HepG2 (cell line): ENCODE data around the gene ARSB. TPM values are rescaled to one million over a fixed set of nuclear protein-coding genes. Genes with fewer than 3 reads are reported as not detected.

Source experiments
- AHR ChIP-seq: IDR thresholded peaks from 2 replicates; pipeline ENCODE4 v1.6.1; 2018; ENCODE audit warnings: missing genetic modification reagents, missing compliant biosample characterization
- CENPX ChIP-seq: sonication (generic); formaldehyde crosslinking; IDR thresholded peaks from 2 replicates; pipeline ENCODE4 v1.9.0; 2021; ENCODE audit warnings: mild to moderate bottlenecking, missing genetic modification reagents, moderate library complexity
- CHCHD3 ChIP-seq: sonication (generic); formaldehyde crosslinking; IDR thresholded peaks from 2 replicates; pipeline ENCODE4 v1.8.0; 2022; ENCODE audit warnings: mild to moderate bottlenecking, missing genetic modification reagents, moderate library complexity
- CREB1 ChIP-seq, 2 experiments: fragments of 450-650 bp in 1 of 2; IDR thresholded peaks; 2 replicates each; pipeline ENCODE4 v1.6.1; 2016 to 2017; ENCODE audit warnings: control low read depth in 1 of 2, mild to moderate bottlenecking in 1 of 2, missing compliant biosample characterization in 1 of 2, missing genetic modification characterization in 1 of 2
- FOXA3 ChIP-seq: IDR thresholded peaks from 2 replicates; pipeline ENCODE4 v1.6.1; 2016; ENCODE audit warnings: missing genetic modification reagents, missing compliant biosample characterization
- HDAC2 ChIP-seq: sonication (generic); formaldehyde crosslinking; IDR thresholded peaks from 2 replicates; pipeline ENCODE4 v1.4.0; 2020; ENCODE audit warnings: missing genetic modification reagents
- IRX3 ChIP-seq: sonication (generic); formaldehyde crosslinking; IDR thresholded peaks from 2 replicates; pipeline ENCODE4 v1.8.1; 2023; ENCODE audit warnings: mild to moderate bottlenecking, low read depth, missing genetic modification reagents, borderline replicate concordance
- MAZ ChIP-seq, 2 experiments: sonication (generic) in 1 of 2; formaldehyde crosslinking in 1 of 2; IDR thresholded peaks; 2 replicates each; pipeline versions ENCODE4 v1.5.0 to v1.6.1; 2012 to 2020; ENCODE audit warnings: low read depth in 2 of 2, mild to moderate bottlenecking in 2 of 2, borderline replicate concordance in 1 of 2, improper control_type of control experiment in 1 of 2, low read length in 1 of 2, missing genetic modification reagents in 1 of 2, moderate library complexity in 1 of 2
- MED13 ChIP-seq: sonication (generic); formaldehyde crosslinking; IDR thresholded peaks from 2 replicates; pipeline ENCODE4 v1.5.0; 2020; ENCODE audit warnings: missing genetic modification reagents
- NFIB ChIP-seq: sonication (generic); formaldehyde crosslinking; IDR thresholded peaks from 2 replicates; pipeline ENCODE4 v1.9.0; 2021; ENCODE audit warnings: missing genetic modification reagents, mild to moderate bottlenecking, borderline replicate concordance
- NR1H2 ChIP-seq: sonication (generic); formaldehyde crosslinking; IDR thresholded peaks from 2 replicates; pipeline ENCODE4 v1.8.1; 2022; ENCODE audit warnings: low read depth, missing genetic modification reagents, borderline replicate concordance
- PAX8 ChIP-seq: sonication (generic); formaldehyde crosslinking; IDR thresholded peaks from 2 replicates; pipeline ENCODE4 v1.8.0; 2022; ENCODE audit warnings: mild to moderate bottlenecking, missing genetic modification reagents, borderline replicate concordance
- PHF8 ChIP-seq: sonication (generic); formaldehyde crosslinking; IDR thresholded peaks from 2 replicates; pipeline ENCODE4 v1.5.0; 2020; ENCODE audit warnings: missing genetic modification reagents
- RFXANK ChIP-seq: IDR thresholded peaks from 2 replicates; pipeline ENCODE4 v1.6.1; 2016
- SOX5 ChIP-seq: IDR thresholded peaks from 2 replicates; pipeline ENCODE4 v1.6.1; 2016; ENCODE audit warnings: borderline replicate concordance
- SP4 ChIP-seq: sonication (generic); formaldehyde crosslinking; IDR thresholded peaks from 2 replicates; pipeline ENCODE4 v1.8.1; 2023; ENCODE audit warnings: mild to moderate bottlenecking, missing genetic modification reagents
- TCF12 ChIP-seq, 2 experiments: fragments of 450-650 bp in 1 of 2; sonication (generic) in 1 of 2; formaldehyde crosslinking in 1 of 2; IDR thresholded peaks; 2 replicates each; pipeline versions ENCODE4 v1.6.1 to v1.8.0; 2017 to 2022; ENCODE audit warnings: antibody characterized with exemption in 1 of 2, mild to moderate bottlenecking in 1 of 2, missing genetic modification reagents in 1 of 2, moderate library complexity in 1 of 2
- ZKSCAN8 ChIP-seq: IDR thresholded peaks from 2 replicates; pipeline ENCODE4 v1.6.1; 2016; ENCODE audit warnings: borderline replicate concordance, missing genetic modification reagents, missing compliant biosample characterization
- ZNF160 ChIP-seq: sonication (generic); formaldehyde crosslinking; IDR thresholded peaks from 2 replicates; pipeline ENCODE4 v1.8.0; 2022; ENCODE audit warnings: mild to moderate bottlenecking, inconsistent platforms, missing genetic modification reagents
- ZNF234 ChIP-seq: sonication (generic); formaldehyde crosslinking; conservative IDR thresholded peaks from 2 replicates; pipeline ENCODE4 v1.5.1; 2020; ENCODE audit warnings: mild to moderate bottlenecking, missing genetic modification reagents
- ZNF446 ChIP-seq: sonication (generic); formaldehyde crosslinking; IDR thresholded peaks from 2 replicates; pipeline ENCODE4 v1.5.0; 2020; ENCODE audit warnings: mild to moderate bottlenecking, missing genetic modification reagents
- polyA plus RNA-seq, 8 experiments: library from polyadenylated mRNA; depleted of rRNA in 3 of 8; stranded (reverse) in 7 of 8; unstranded in 1 of 8; fragments of >200 nt; fragmentation: Illumina TruSeq in 4 of 8; extraction: Trizol in 4 of 8; gene quantifications; 2 replicates each; pipeline versions ENCODE4 v1.2.1 to v1.2.3, GENCODE V29; 2011 to 2016; ENCODE audit warnings: low read depth in 4 of 8, missing spikeins in 1 of 8, mixed read lengths in 1 of 8; ENCODE audit not compliant: insufficient read depth in 1 of 8
- total RNA-seq, 5 experiments: library from RNA; depleted of rRNA; stranded (reverse); fragments of >200 nt; fragmentation: Illumina TruSeq; extraction: Trizol; gene quantifications; 2 replicates each; pipeline ENCODE4 v1.2.3, GENCODE V29; 2016; ENCODE audit warnings: low read depth in 1 of 5
- TF ChIP-seq, protein P1 (sequence below): sonication (generic); formaldehyde crosslinking; IDR thresholded peaks from 2 replicates; pipeline ENCODE4 v1.9.0; 2022; ENCODE audit warnings: missing genetic modification reagents, mild to moderate bottlenecking, borderline replicate concordance
- TF ChIP-seq, protein P2 (sequence below): sonication (generic); formaldehyde crosslinking; IDR thresholded peaks from 2 replicates; pipeline ENCODE4 v1.4.0; 2020; ENCODE audit warnings: mild to moderate bottlenecking, missing genetic modification reagents
- TF ChIP-seq, protein P3 (sequence below): sonication (generic); formaldehyde crosslinking; IDR thresholded peaks from 2 replicates; pipeline ENCODE4 v1.4.0; 2020; ENCODE audit warnings: missing genetic modification reagents

The ARSB gene
- total and polyA plus RNA-seq, 2 of the 13 experiments (the other 11 are each of a cell fraction or from before 2014, with no cell fraction given), result 52.6 to 66.4 TPM

DNA sequence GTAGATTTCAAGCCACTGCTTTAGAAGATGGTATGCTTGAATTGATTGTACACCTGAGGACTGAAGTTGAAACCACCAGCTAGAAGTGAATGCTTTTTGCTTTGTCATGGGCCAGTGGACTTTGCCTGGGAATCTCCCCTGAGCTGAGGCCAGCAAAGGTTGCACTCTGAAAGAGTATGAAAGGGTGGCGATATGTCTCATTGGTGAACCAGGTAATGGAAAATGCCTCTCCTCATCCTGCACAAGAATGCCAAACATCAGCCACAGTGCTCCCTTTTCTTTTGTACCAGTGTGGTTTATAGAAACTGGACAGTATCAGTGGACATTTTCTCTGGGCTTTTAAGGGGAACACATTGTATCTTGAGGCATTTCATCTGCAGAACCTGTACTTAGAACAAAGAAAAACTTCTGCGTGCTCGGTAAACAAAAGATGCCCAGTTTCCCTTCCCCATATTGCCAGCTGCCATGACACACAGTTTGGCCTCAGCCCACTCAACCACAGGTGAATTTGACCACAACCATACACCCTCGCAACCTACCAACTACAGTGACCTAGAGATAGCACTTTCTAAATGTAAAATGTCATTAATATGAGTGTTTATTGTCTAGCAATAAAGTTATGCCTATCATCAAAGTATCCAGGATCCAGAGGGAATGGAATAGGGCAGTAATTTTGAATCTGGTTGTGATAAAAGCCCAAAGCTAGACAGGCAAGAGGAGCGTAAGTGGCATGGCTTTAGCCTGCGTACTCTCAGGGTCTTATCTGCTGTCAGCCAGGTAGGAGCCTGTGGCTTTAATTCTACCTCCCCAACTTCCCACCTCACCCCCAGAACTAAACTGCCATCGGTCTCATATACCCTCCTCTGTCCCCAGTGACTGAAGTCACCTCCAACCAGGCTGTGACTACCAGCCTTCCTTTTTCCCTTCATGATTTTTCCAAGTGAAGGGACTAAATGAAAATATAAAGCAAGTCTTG is 257.0 kb downstream of the ARSB start (continued):
- TF ChIP-seq CENPX (no peak), AHR (CRISPR knock-in tag) (no peak), NFIB (no peak), RFXANK (CRISPR knock-in tag) (no peak), NR1H2 (no peak), CREB1 (IDR thresholded peaks at IDR 0.05) (no peak), CREB1 (CRISPR knock-in tag; IDR thresholded peaks at IDR 0.05) (peak; percentile 29; the same call in 1 of the 2 replicates), ZNF446 (CRISPR knock-in tag) (no peak), ZNF160 (no peak), FOXA3 (peak; percentile 14; the same call in 1 of the 2 replicates), ZNF234 (CRISPR knock-in tag) (no peak), PAX8 (CRISPR knock-in tag) (no peak), CHCHD3 (CRISPR knock-in tag) (no peak), ZKSCAN8 (no peak), SOX5 (peak; percentile 76), MAZ (IDR thresholded peaks at IDR 0.05; ENCODE audit: borderline replicate concordance, low read depth, low read length) (no peak), MAZ (CRISPR knock-in tag; IDR thresholded peaks at IDR 0.05; ENCODE audit: low read depth) (no peak), PHF8 (CRISPR knock-in tag) (no peak), SP4 (no peak), IRX3 (CRISPR knock-in tag) (no peak), TCF12 (IDR thresholded peaks at IDR 0.05) (no peak), TCF12 (CRISPR knock-in tag; IDR thresholded peaks at IDR 0.05) (no peak), HDAC2 (CRISPR knock-in tag) (peak; percentile 78), MED13 (CRISPR knock-in tag) (no peak)
- TF ChIP-seq, protein P1, sequence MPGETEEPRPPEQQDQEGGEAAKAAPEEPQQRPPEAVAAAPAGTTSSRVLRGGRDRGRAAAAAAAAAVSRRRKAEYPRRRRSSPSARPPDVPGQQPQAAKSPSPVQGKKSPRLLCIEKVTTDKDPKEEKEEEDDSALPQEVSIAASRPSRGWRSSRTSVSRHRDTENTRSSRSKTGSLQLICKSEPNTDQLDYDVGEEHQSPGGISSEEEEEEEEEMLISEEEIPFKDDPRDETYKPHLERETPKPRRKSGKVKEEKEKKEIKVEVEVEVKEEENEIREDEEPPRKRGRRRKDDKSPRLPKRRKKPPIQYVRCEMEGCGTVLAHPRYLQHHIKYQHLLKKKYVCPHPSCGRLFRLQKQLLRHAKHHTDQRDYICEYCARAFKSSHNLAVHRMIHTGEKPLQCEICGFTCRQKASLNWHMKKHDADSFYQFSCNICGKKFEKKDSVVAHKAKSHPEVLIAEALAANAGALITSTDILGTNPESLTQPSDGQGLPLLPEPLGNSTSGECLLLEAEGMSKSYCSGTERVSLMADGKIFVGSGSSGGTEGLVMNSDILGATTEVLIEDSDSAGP, result no peak; the same call in 1 of the 2 replicates
- TF ChIP-seq, protein P2, sequence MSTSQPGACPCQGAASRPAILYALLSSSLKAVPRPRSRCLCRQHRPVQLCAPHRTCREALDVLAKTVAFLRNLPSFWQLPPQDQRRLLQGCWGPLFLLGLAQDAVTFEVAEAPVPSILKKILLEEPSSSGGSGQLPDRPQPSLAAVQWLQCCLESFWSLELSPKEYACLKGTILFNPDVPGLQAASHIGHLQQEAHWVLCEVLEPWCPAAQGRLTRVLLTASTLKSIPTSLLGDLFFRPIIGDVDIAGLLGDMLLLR (CRISPR knock-in tag), result no peak
- TF ChIP-seq, protein P3, sequence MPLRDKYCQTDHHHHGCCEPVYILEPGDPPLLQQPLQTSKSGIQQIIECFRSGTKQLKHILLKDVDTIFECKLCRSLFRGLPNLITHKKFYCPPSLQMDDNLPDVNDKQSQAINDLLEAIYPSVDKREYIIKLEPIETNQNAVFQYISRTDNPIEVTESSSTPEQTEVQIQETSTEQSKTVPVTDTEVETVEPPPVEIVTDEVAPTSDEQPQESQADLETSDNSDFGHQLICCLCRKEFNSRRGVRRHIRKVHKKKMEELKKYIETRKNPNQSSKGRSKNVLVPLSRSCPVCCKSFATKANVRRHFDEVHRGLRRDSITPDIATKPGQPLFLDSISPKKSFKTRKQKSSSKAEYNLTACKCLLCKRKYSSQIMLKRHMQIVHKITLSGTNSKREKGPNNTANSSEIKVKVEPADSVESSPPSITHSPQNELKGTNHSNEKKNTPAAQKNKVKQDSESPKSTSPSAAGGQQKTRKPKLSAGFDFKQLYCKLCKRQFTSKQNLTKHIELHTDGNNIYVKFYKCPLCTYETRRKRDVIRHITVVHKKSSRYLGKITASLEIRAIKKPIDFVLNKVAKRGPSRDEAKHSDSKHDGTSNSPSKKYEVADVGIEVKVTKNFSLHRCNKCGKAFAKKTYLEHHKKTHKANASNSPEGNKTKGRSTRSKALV (CRISPR knock-in tag), result no peak
